Activated CD4-positive, alpha-beta T cell treated with anti-CD3 and anti-CD28 coated beads, Interleukin-2, amount 10 ng/mL, durations not matched to agents 24 days and 14 days (primary cell): Measurements from ENCODE around the gene HLA-DPB1. TPM values are rescaled to one million over a fixed set of nuclear protein-coding genes. Genes with fewer than 3 reads are reported as not detected.
"Not testable (repeated sequence)": the region's sequence is repeated elsewhere in the genome, so short reads cannot be mapped to it uniquely, and the experiment has no call there.

Source experiments
- DNase-seq: peaks from one replicate; pipeline ENCODE4 v3.0.0; 2022
- H3K27ac Mint-ChIP-seq: one replicate; pipeline ENCODE4 v1.8.0; 2022; ENCODE audit warnings: mild to moderate bottlenecking, mixed read lengths
- H3K27me3 Mint-ChIP-seq: one replicate; pipeline ENCODE4 v1.8.0; 2022; ENCODE audit warnings: mixed read lengths
- H3K36me3 Mint-ChIP-seq: one replicate; pipeline ENCODE4 v1.8.0; 2022; ENCODE audit warnings: low read depth, mild to moderate bottlenecking, mixed read lengths
- H3K4me1 Mint-ChIP-seq: one replicate; pipeline ENCODE4 v1.8.0; 2021; ENCODE audit warnings: mixed read lengths
- H3K4me3 Mint-ChIP-seq: one replicate; pipeline ENCODE4 v1.8.0; 2022; ENCODE audit warnings: mild to moderate bottlenecking, moderate library complexity, mixed read lengths
- H3K9me3 Mint-ChIP-seq: one replicate; pipeline ENCODE4 v1.8.0; 2021; ENCODE audit warnings: mixed read lengths
- intact Hi-C: fragments of 100-400 bp; cut with micrococcal nuclease; formaldehyde crosslinking; loops from one replicate; pipeline ENCODE4 v1.15.1; 2023
- total RNA-seq: library from RNA; stranded (reverse); gene quantifications from 2 replicates; pipeline ENCODE4 v1.2.3, GENCODE V29; 2022

Gene HLA-DPB1
- total RNA-seq, 1 donor from 2014 or later: 6.2 TPM

- peaks cover 7% of the 10 kb centered on the region for H3K27me3 Mint-ChIP-seq
- intact Hi-C loops: no loop called here
- H3K27ac Mint-ChIP-seq: no peak overlapping the region
- H3K9me3 Mint-ChIP-seq: no peaks in the 10 kb centered on the region
- peaks cover 6% of the 10 kb centered on the region for H3K36me3 Mint-ChIP-seq
- no peaks in the 10 kb centered on the region for H3K4me1 Mint-ChIP-seq
- H3K4me3 Mint-ChIP-seq: no peak overlapping the region
- no peak for DNase-seq
Measured at GRCh38 chr6:33061987-33062386, 13.8 kb upstream of the HLA-DPB1 start.

- H3K36me3 Mint-ChIP-seq: peaks cover 14% of the 10 kb centered on the region
- H3K27ac Mint-ChIP-seq, DNase-seq, intact Hi-C loops, H3K4me1 Mint-ChIP-seq, H3K27me3 Mint-ChIP-seq, H3K4me3 Mint-ChIP-seq, H3K9me3 Mint-ChIP-seq: not testable (repeated sequence)
Measured at GRCh38 chr6:33063435-33063834, 12.4 kb upstream of the HLA-DPB1 start.

- intact Hi-C loops: no loop called here
- Mint-ChIP-seq H3K4me1 (no peaks in the 10 kb centered on the region), H3K9me3 (no peaks in the 10 kb centered on the region), H3K4me3 (no peak overlapping the region), H3K27me3 (peaks cover 2% of the 10 kb centered on the region), H3K27ac (no peak overlapping the region), H3K36me3 (peaks cover 21% of the 10 kb centered on the region)
- DNase-seq: peak; percentile 28
Measured at GRCh38 chr6:33064723-33065122, 11.1 kb upstream of the HLA-DPB1 start.

- H3K27ac Mint-ChIP-seq: no peak overlapping the region
- peaks cover 2% of the 10 kb centered on the region for H3K27me3 Mint-ChIP-seq
- H3K4me1 Mint-ChIP-seq: peaks cover 2% of the 10 kb centered on the region
- intact Hi-C loops: no loop called here
- DNase-seq: peak; percentile 51
- H3K9me3 Mint-ChIP-seq: no peaks in the 10 kb centered on the region
- no peak overlapping the region for H3K4me3 Mint-ChIP-seq
- peaks cover 25% of the 10 kb centered on the region for H3K36me3 Mint-ChIP-seq
Measured at GRCh38 chr6:33065312-33065711, 10.5 kb upstream of the HLA-DPB1 start.

GRCh38 chr6:33066917-33067521, 8.8 kb upstream of the HLA-DPB1 start:
- Mint-ChIP-seq H3K4me3 (no peak overlapping the region), H3K27me3 (peaks cover 2% of the 10 kb centered on the region), H3K9me3 (no peaks in the 10 kb centered on the region), H3K27ac (no peak overlapping the region), H3K36me3 (peaks cover 25% of the 10 kb centered on the region), H3K4me1 (peaks cover 7% of the 10 kb centered on the region)
- peak; percentile 51 for DNase-seq
- intact Hi-C loops: no loop called here

GRCh38 chr6:33069021-33069738, 6.6 kb upstream of the HLA-DPB1 start:
- no peaks in the 10 kb centered on the region for H3K9me3 Mint-ChIP-seq
- H3K4me1 Mint-ChIP-seq: peaks cover 21% of the 10 kb centered on the region
- peaks cover 2% of the 10 kb centered on the region for H3K27me3 Mint-ChIP-seq
- intact Hi-C loops: no loop called here
- peak; percentile 48 for DNase-seq
- H3K27ac Mint-ChIP-seq: no peak overlapping the region
- peaks cover 25% of the 10 kb centered on the region for H3K36me3 Mint-ChIP-seq
- H3K4me3 Mint-ChIP-seq: no peak overlapping the region

- intact Hi-C loops: no loop called here
- no peaks in the 10 kb centered on the region for H3K9me3 Mint-ChIP-seq
- H3K4me3 Mint-ChIP-seq: no peak overlapping the region
- DNase-seq: no peak
- H3K27ac Mint-ChIP-seq: no peak overlapping the region
- H3K4me1 Mint-ChIP-seq: peaks cover 31% of the 10 kb centered on the region
- peaks cover 2% of the 10 kb centered on the region for H3K27me3 Mint-ChIP-seq
- H3K36me3 Mint-ChIP-seq: peaks cover 23% of the 10 kb centered on the region
Measured at GRCh38 chr6:33070909-33071308, 4.9 kb upstream of the HLA-DPB1 start.

GRCh38 chr6:33071569-33071968, 4.2 kb upstream of the HLA-DPB1 start:
- Mint-ChIP-seq H3K4me3 (peak overlapping the region; percentile 14), H3K27me3 (peaks cover 2% of the 10 kb centered on the region), H3K27ac (no peak overlapping the region), H3K36me3 (peaks cover 21% of the 10 kb centered on the region), H3K4me1 (peaks cover 37% of the 10 kb centered on the region), H3K9me3 (no peaks in the 10 kb centered on the region)
- intact Hi-C loops: no loop called here
- no peak for DNase-seq

- peaks cover 43% of the 10 kb centered on the region for H3K4me1 Mint-ChIP-seq
- intact Hi-C loops: no loop called here
- H3K27me3 Mint-ChIP-seq: peaks cover 2% of the 10 kb centered on the region
- DNase-seq: no peak
- no peaks in the 10 kb centered on the region for H3K9me3 Mint-ChIP-seq
- peak overlapping the region; percentile 34 for H3K27ac Mint-ChIP-seq
- peak overlapping the region; percentile 89 for H3K4me3 Mint-ChIP-seq
- peaks cover 16% of the 10 kb centered on the region for H3K36me3 Mint-ChIP-seq
Measured at GRCh38 chr6:33072508-33073100, 3.2 kb upstream of the HLA-DPB1 start.

- Mint-ChIP-seq H3K27ac (peak within 1 kb of the TSS; percentile 68), H3K36me3 (peaks cover 11% of the 10 kb centered on the region), H3K27me3 (peaks cover 2% of the 10 kb centered on the region), H3K4me3 (peak within 1 kb of the TSS; percentile 89), H3K4me1 (peaks cover 47% of the 10 kb centered on the region), H3K9me3 (no peaks in the 10 kb centered on the region)
- intact Hi-C loops: no loop called here
- peak; percentile 88 for DNase-seq
Measured at GRCh38 chr6:33073431-33073871, 2.3 kb upstream of the HLA-DPB1 start, which contains the start of gene HLA-DPA1. TSS of gene HLA-DPA1 (minus strand) at chr6:33073649.

GRCh38 chr6:33075208-33075567, 602 bp upstream of the HLA-DPB1 start:
- peaks cover under 1% of the 10 kb centered on the region for H3K36me3 Mint-ChIP-seq
- peak overlapping the region; percentile 80 for H3K4me3 Mint-ChIP-seq
- intact Hi-C loops: loop anchor here (2.0 to 5.0 kb wide), 2 partner anchors 56 to 188 kb away; no protein-coding TSS in a partner anchor
- H3K4me1 Mint-ChIP-seq: peaks cover 48% of the 10 kb centered on the region
- no peaks in the 10 kb centered on the region for H3K9me3 Mint-ChIP-seq
- H3K27me3 Mint-ChIP-seq: peaks cover 2% of the 10 kb centered on the region
- DNase-seq: no peak
- peak overlapping the region; percentile 22 for H3K27ac Mint-ChIP-seq

GRCh38 chr6:33076406-33076934, 680 bp downstream of the HLA-DPB1 start:
- Mint-ChIP-seq H3K27me3 (peaks cover 2% of the 10 kb centered on the region), H3K36me3 (no peaks in the 10 kb centered on the region)
- intact Hi-C loops: loop anchor here (5.0 kb wide), 1 partner anchor 189 kb away; no protein-coding TSS in a partner anchor

GRCh38 chr6:33077908-33078307, 2.1 kb downstream of the HLA-DPB1 start:
- DNase-seq: no peak
- intact Hi-C loops: loop anchor here (5.0 kb wide), 1 partner anchor 191 kb away; no protein-coding TSS in a partner anchor
- Mint-ChIP-seq H3K36me3 (no peaks in the 10 kb centered on the region), H3K4me3 (no peak overlapping the region), H3K27ac (no peak overlapping the region), H3K27me3 (peaks cover 2% of the 10 kb centered on the region), H3K4me1 (peaks cover 48% of the 10 kb centered on the region), H3K9me3 (no peaks in the 10 kb centered on the region)

More at GRCh38 chr6:33076406-33076934, 680 bp downstream of the HLA-DPB1 start:
- no peaks in the 10 kb centered on the region for H3K9me3 Mint-ChIP-seq
- H3K4me3 Mint-ChIP-seq: peak overlapping the region; percentile 80
- peak overlapping the region; percentile 79 for H3K27ac Mint-ChIP-seq
- peaks cover 50% of the 10 kb centered on the region for H3K4me1 Mint-ChIP-seq
- no peak for DNase-seq

GRCh38 chr6:33078442-33078841, 2.7 kb downstream of the HLA-DPB1 start:
- no peak for DNase-seq
- H3K36me3 Mint-ChIP-seq: no peaks in the 10 kb centered on the region
- H3K27me3 Mint-ChIP-seq: peaks cover 2% of the 10 kb centered on the region
- H3K9me3 Mint-ChIP-seq: no peaks in the 10 kb centered on the region
- intact Hi-C loops: loop anchor here (5.0 kb wide), 1 partner anchor 191 kb away; no protein-coding TSS in a partner anchor
- H3K27ac Mint-ChIP-seq: no peak overlapping the region
- peaks cover 44% of the 10 kb centered on the region for H3K4me1 Mint-ChIP-seq
- H3K4me3 Mint-ChIP-seq: no peak overlapping the region
